Measurements from ENCODE around the gene LGALS3BP.

DNA sequence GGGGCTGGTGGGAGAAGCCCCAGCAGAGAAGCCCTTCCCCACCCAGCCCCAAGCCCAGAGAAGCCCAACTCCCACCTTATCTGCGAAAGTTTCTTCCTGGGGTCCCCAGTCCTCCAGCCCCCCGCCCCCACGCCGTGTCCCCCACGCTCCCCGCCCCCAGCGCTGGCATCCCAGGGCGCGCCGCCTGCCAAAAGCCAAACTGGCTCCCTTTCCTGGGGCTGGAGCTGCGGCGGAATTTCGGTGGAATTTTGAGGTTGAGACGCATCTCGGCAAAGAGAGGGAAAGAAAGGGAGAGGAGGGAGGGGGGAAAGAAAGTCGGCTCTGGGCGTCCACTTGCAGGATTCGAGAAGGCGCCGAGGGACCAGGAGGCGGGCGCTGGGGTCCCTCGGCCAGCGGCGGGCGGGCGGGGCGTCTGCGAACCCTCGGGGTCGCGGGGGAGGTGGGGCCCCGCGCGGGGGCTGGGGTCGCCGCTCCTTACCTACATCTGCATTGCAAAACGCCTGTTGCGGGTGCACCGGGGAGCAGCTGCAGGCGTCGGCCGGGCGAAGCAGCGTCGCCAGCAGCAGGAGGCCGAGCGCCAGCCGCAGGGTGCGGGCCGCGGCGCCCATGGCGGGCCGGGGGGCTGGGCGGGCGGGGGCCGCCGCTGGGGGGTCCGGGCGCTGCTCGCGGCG lies 55.1 kb downstream of the LGALS3BP start:
- TF ChIP-seq, protein P1, sequence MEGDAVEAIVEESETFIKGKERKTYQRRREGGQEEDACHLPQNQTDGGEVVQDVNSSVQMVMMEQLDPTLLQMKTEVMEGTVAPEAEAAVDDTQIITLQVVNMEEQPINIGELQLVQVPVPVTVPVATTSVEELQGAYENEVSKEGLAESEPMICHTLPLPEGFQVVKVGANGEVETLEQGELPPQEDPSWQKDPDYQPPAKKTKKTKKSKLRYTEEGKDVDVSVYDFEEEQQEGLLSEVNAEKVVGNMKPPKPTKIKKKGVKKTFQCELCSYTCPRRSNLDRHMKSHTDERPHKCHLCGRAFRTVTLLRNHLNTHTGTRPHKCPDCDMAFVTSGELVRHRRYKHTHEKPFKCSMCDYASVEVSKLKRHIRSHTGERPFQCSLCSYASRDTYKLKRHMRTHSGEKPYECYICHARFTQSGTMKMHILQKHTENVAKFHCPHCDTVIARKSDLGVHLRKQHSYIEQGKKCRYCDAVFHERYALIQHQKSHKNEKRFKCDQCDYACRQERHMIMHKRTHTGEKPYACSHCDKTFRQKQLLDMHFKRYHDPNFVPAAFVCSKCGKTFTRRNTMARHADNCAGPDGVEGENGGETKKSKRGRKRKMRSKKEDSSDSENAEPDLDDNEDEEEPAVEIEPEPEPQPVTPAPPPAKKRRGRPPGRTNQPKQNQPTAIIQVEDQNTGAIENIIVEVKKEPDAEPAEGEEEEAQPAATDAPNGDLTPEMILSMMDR (IDR thresholded peaks at IDR 0.05) = no peak
- TF ChIP-seq POLR2A (IDR thresholded peaks at IDR 0.05) = no peak
